HepG2 (cell line): ENCODE results near the gene WDR26. TPM values are rescaled to one million over a fixed set of nuclear protein-coding genes. Genes with fewer than 3 reads are reported as not detected.
"Not testable (repeated sequence)": the region's sequence is repeated elsewhere in the genome, so short reads cannot be mapped to it uniquely, and the experiment has no call there.

Experiments used
- ATAC-seq: fragments of 200-7000 bp; cut with Tn5 transposase; 3 replicates; pipeline ENCODE4 v1.9.1; 2020; ENCODE audit warnings: mild to moderate bottlenecking, moderate library complexity
- BruUV-seq: library from RNA; stranded (reverse); fragments of 400-500 nt; replicated peaks from 2 replicates; lab custom pipeline; 2021; lab: Mats Ljungman, UMichigan
- CTCF ChIA-PET: fragments of 300-600 bp; formaldehyde crosslinking; extraction: SDS; loops from one replicate; lab custom pipeline; 2021; ENCODE audit warnings: low total read pairs, inconsistent platforms, low intra/inter-chr PET ratio; lab: Yijun Ruan, JAX
- POLR2A ChIA-PET: fragments of 350-600 bp; sonication (Branson Sonifier 250); formaldehyde crosslinking; loops from one replicate; lab custom pipeline; 2020; ENCODE audit warnings: antibody characterized with exemption, inconsistent platforms; lab: Yijun Ruan, JAX
- DNase-seq: peaks from one replicate; pipeline ENCODE4 v3.0.0-alpha.2; 2015; ENCODE audit warnings: low spot score
- FAIRE-seq: peaks from 3 replicates; lab custom pipeline; 2011; peaks lifted over from hg19 to GRCh38; lab: Jason Lieb, UNC
- H2AFZ ChIP-seq: one replicate; pipeline ENCODE4 v1.6.1; 2011; ENCODE audit warnings: low read length, inconsistent platforms
- H3K27ac ChIP-seq: fragments of 300-600 bp; 3 replicates; pipeline ENCODE4 v1.8.0; 2011; ENCODE audit warnings: mixed run types, mild to moderate bottlenecking, mixed read lengths, low read length, inconsistent platforms; ENCODE audit not compliant: insufficient read depth; ENCODE audit errors: extremely low read length
- H3K27me3 ChIP-seq, 2 experiments: fragments of 200-600 bp in 1 of 2; 2 replicates in 1 of 2; 3 replicates in 1 of 2; pipeline versions ENCODE4 v1.6.0 to v1.8.0; 2011; ENCODE audit warnings: low read length in 2 of 2, mild to moderate bottlenecking in 2 of 2, moderate library complexity in 2 of 2, inconsistent platforms in 1 of 2; ENCODE audit not compliant: insufficient read depth in 2 of 2, control insufficient read depth in 1 of 2
- H3K36me3 ChIP-seq, 2 experiments: fragments of 200-600 bp in 1 of 2; replicated peaks in 1 of 2; 2 replicates in 1 of 2; 3 replicates in 1 of 2; pipeline versions ENCODE4 v1.5.1 to v1.8.0; 2011; ENCODE audit warnings: low read length in 2 of 2, inconsistent platforms in 1 of 2; ENCODE audit not compliant: insufficient read depth in 2 of 2, control insufficient read depth in 1 of 2
- H3K4me1 ChIP-seq: 2 replicates; pipeline ENCODE4 v1.5.1; 2012; ENCODE audit warnings: low read length, inconsistent platforms; ENCODE audit not compliant: insufficient read depth
- H3K4me2 ChIP-seq: 2 replicates; pipeline ENCODE4 v1.6.0; 2011; ENCODE audit warnings: low read depth, low read length, inconsistent platforms
- H3K4me3 ChIP-seq, 3 experiments: fragments of 200-600 bp in 1 of 3; sonication (generic), shearing (Covaris generic) in 1 of 3; replicated peaks in 1 of 3; 2 replicates each; pipeline ENCODE4 v1.5.1; 2011 to 2016; ENCODE audit warnings: low read length in 3 of 3, inconsistent platforms in 2 of 3, low read depth in 2 of 3, mild to moderate bottlenecking in 2 of 3, control low read depth in 1 of 3, mixed read lengths in 1 of 3; ENCODE audit not compliant: insufficient read depth in 1 of 3
- H3K79me2 ChIP-seq: one replicate; pipeline ENCODE4 v1.6.1; 2011; ENCODE audit warnings: low read length, inconsistent platforms; ENCODE audit not compliant: insufficient read depth
- H3K9ac ChIP-seq: 2 replicates; pipeline ENCODE4 v1.6.0; 2011; ENCODE audit warnings: mild to moderate bottlenecking, low read depth, low read length, inconsistent platforms; ENCODE audit not compliant: insufficient read depth
- H3K9me3 ChIP-seq: 2 replicates; pipeline ENCODE4 v1.5.1; 2012; ENCODE audit warnings: mild to moderate bottlenecking, low read length
- H4K20me1 ChIP-seq: 2 replicates; pipeline ENCODE4 v1.6.0; 2011; ENCODE audit warnings: inconsistent platforms, mild to moderate bottlenecking, low read length, moderate library complexity; ENCODE audit not compliant: insufficient read depth
- CBX5 ChIP-seq: sonication (generic); formaldehyde crosslinking; IDR thresholded peaks from 2 replicates; pipeline ENCODE4 v1.4.0; 2020; ENCODE audit warnings: missing genetic modification reagents, borderline replicate concordance
- HBP1 ChIP-seq: IDR thresholded peaks from 2 replicates; pipeline ENCODE4 v1.6.1; 2016; ENCODE audit warnings: low read depth, control low read depth
- SRSF9 ChIP-seq: fragments of 200-400 bp; formaldehyde crosslinking; IDR thresholded peaks from 2 replicates; pipeline ENCODE4 v1.6.1; 2018; ENCODE audit warnings: borderline replicate concordance, mild to moderate bottlenecking, low read depth, low read length; ENCODE audit not compliant: insufficient read depth, poor library complexity, severe bottlenecking
- ZNF704 ChIP-seq: sonication (generic); formaldehyde crosslinking; IDR thresholded peaks from 2 replicates; pipeline ENCODE4 v1.8.1; 2023; ENCODE audit warnings: mild to moderate bottlenecking, inconsistent platforms, moderate library complexity, missing genetic modification reagents, borderline replicate concordance
- WGBS: methylation state at CpG from one replicate; pipeline ENCODE4 v1.1.6; 2017; ENCODE audit warnings: low lambda C conversion rate; 5-methylcytosine and 5-hydroxymethylcytosine counted together
- in situ Hi-C: cut with HindIII; loops from 2 replicates; pipeline ENCODE4 v1.10.0; 2017; ENCODE audit warnings: low pct_unique_long_range_greater_than_20kb; ENCODE audit not compliant: extremely low pct_ligation_motif_present
- intact Hi-C: fragments of 100-400 bp; cut with micrococcal nuclease; formaldehyde crosslinking; loops from one replicate; pipeline ENCODE4 v1.10.0; 2022; ENCODE audit not compliant: unreplicated experiment
- polyA plus RNA-seq, 8 experiments: library from polyadenylated mRNA; depleted of rRNA in 3 of 8; stranded (reverse) in 7 of 8; unstranded in 1 of 8; fragments of >200 nt; fragmentation: Illumina TruSeq in 4 of 8; extraction: Trizol in 4 of 8; gene quantifications; 2 replicates each; pipeline versions ENCODE4 v1.2.1 to v1.2.3, GENCODE V29; 2011 to 2016; ENCODE audit warnings: low read depth in 4 of 8, missing spikeins in 1 of 8, mixed read lengths in 1 of 8; ENCODE audit not compliant: insufficient read depth in 1 of 8
- total RNA-seq, 5 experiments: library from RNA; depleted of rRNA; stranded (reverse); fragments of >200 nt; fragmentation: Illumina TruSeq; extraction: Trizol; gene quantifications; 2 replicates each; pipeline ENCODE4 v1.2.3, GENCODE V29; 2016; ENCODE audit warnings: low read depth in 1 of 5

Gene WDR26
- total and polyA plus RNA-seq, 2 of the 13 experiments (the other 11 are each of a cell fraction or from before 2014, with no cell fraction given) = 13.2 to 23.7 TPM

GRCh38 chr1:224427346-224427745 is 7.3 kb downstream of the WDR26 start (continued):
- TF ChIP-seq HBP1 (no peak), CBX5 (CRISPR knock-in tag) (no peak), SRSF9 (no peak), ZNF704 (CRISPR knock-in tag) (no peak)

- H2AFZ ChIP-seq, ATAC-seq, in situ Hi-C loops, POLR2A ChIA-PET, CTCF ChIA-PET, BruUV-seq, H3K4me3 ChIP-seq, DNase-seq, FAIRE-seq, H3K4me2 ChIP-seq, H3K27ac ChIP-seq, H4K20me1 ChIP-seq, intact Hi-C loops, H3K27me3 ChIP-seq, H3K9me3 ChIP-seq, H3K9ac ChIP-seq: not testable (repeated sequence)
- H3K36me3 ChIP-seq = peaks cover 10 to 58% of the 10 kb centered on the region in 2 experiments
- WGBS = 93% methylated on average over 8 of the region's 8 CpGs
- peaks cover 28% of the 10 kb centered on the region for H3K79me2 ChIP-seq
- peaks cover 22% of the 10 kb centered on the region for H3K4me1 ChIP-seq
These were observed 7.7 kb downstream of the WDR26 start for GRCh38 chr1:224426869-224427268.
